ENCODE measurements around the gene APH1B. TPM values are rescaled to one million over a fixed set of nuclear protein-coding genes. Genes with fewer than 3 reads are reported as not detected.
A peak's percentile ranks its signal among the peaks of the same experiment; 100 is the strongest.

Gene APH1B
- total and polyA plus RNA-seq, 9 of the 15 experiments (the other 6 are each of a cell fraction or from before 2014, with no cell fraction given): 5.1 to 9.7 (median 7.0) TPM

DNA sequence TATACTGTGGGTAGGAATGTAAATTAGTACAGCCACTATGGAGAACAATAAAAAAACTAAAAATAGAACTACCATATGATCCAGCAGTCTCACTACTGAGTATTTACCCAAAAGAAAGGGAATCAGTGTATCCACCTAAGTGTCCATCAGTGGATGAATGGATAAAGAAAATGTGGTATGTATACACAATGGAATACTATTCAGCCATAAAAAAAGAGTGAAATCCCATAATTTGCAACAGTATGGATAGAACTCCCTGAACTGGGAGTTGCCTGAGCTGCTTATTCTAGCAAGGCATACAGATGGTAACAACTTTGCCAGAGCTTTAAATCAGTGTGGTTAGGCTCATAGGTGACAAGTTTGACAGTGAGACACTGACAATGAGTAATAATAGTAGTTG is 16.1 kb upstream of the APH1B start:
- FAIRE-seq (no peak), ATAC-seq (no peak), DNase-seq (ENCODE audit: extremely low read depth in 1 of 4, low spot score in 3 of 4) (no peak)
- Histone ChIP-seq H3K4me2 (ENCODE audit: insufficient read depth, low read length) (no peak overlapping the region), H3K27me3 (ENCODE audit: control insufficient read depth in 2 of 2, insufficient read depth in 2 of 2, low read length in 2 of 2) (no peaks in the 10 kb centered on the region), H2AFZ (ENCODE audit: low read depth, low read length) (no peak overlapping the region), H4K20me1 (replicated peaks; ENCODE audit: control insufficient read depth, insufficient read depth, low read length) (no peaks in the 10 kb centered on the region), H3K9ac (ENCODE audit: insufficient read depth in 1 of 2, low read depth in 2 of 2, low read length in 2 of 2) (no peak overlapping the region), H3K79me2 (ENCODE audit: control insufficient read depth, insufficient read depth, low read length) (no peaks in the 10 kb centered on the region), H3K4me1 (replicated peaks in 1 of 2; ENCODE audit: control insufficient read depth in 2 of 2, insufficient read depth in 2 of 2, low read length in 2 of 2) (no peaks in the 10 kb centered on the region), H3K9me3 (replicated peaks; ENCODE audit: control insufficient read depth, insufficient read depth, low read depth, low read length) (no peaks in the 10 kb centered on the region), H3K4me3 (no peak overlapping the region), H3K9me1 (ENCODE audit: control insufficient read depth, insufficient read depth, low read length) (no peaks in the 10 kb centered on the region), H3K27ac (ENCODE audit: extremely low read depth, low read depth, low read length) (no peak overlapping the region), H3K36me3 (ENCODE audit: control insufficient read depth, insufficient read depth, low read length) (peaks cover 66% of the 10 kb centered on the region)
- intact Hi-C loops (cut with micrococcal nuclease) (no loop called here), in situ Hi-C loops (cut with MboI) (no loop called here)
- ChIA-PET CTCF (ENCODE audit: low intra/inter-chr PET ratio) (no interaction called here), POLR2A (interaction anchor here (0.6 to 0.9 kb wide), 2 partner anchors 13 to 15 kb away, joined by 3 read pairs; no protein-coding TSS in a partner anchor)
- BruUV-seq (replicated peaks): no TSS peak
- no peak for TF ChIP-seq RFX1 (IDR thresholded peaks at IDR 0.05)
- peak; percentile 34 for TF ChIP-seq ZNF146 (CRISPR knock-in tag; IDR thresholded peaks at IDR 0.05; ENCODE audit: unreplicated experiment)
- no peak for TF ChIP-seq ZKSCAN3 (CRISPR knock-in tag; IDR thresholded peaks at IDR 0.05)

DNA sequence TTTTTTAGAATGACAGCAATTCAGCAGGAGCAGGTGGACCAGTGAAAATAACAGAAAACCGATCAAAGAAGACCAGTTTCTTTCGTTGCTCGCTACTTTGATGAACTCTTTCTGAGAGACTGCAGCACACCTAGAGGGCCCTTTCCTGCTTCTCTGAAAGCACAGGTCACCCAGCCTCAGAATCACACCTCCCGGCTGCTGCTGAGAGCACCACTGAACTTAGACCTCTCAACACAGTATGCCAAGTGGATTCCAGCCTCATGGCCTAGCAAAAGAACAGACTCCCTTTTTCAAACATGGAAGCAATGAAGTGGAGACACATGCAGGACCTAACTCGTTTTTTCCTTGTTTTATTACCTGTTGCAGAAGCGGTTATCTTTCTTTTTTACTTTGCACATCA is 13.9 kb upstream of the APH1B start:
- no peak overlapping the region for H3K4me2 ChIP-seq (ENCODE audit: insufficient read depth, low read length)
- FAIRE-seq: no peak
- no peak overlapping the region for H3K27ac ChIP-seq (ENCODE audit: extremely low read depth, low read depth, low read length)
- H3K79me2 ChIP-seq (ENCODE audit: control insufficient read depth, insufficient read depth, low read length): no peaks in the 10 kb centered on the region
- H3K9me1 ChIP-seq (ENCODE audit: control insufficient read depth, insufficient read depth, low read length): no peaks in the 10 kb centered on the region
- no peaks in the 10 kb centered on the region for H3K4me1 ChIP-seq (replicated peaks in 1 of 2; ENCODE audit: control insufficient read depth in 2 of 2, insufficient read depth in 2 of 2, low read length in 2 of 2)
- H4K20me1 ChIP-seq (replicated peaks; ENCODE audit: control insufficient read depth, insufficient read depth, low read length): no peaks in the 10 kb centered on the region
- ChIA-PET POLR2A (no interaction called here), CTCF (ENCODE audit: low intra/inter-chr PET ratio) (no interaction called here)
- 81% methylated on average over 6 of the region's 6 CpGs for WGBS (ENCODE audit: insufficient coverage, low coverage, missing lambda C conversion rate)
- H3K9me3 ChIP-seq (replicated peaks; ENCODE audit: control insufficient read depth, insufficient read depth, low read depth, low read length): no peaks in the 10 kb centered on the region
- ATAC-seq: no peak
- no peak overlapping the region for H2AFZ ChIP-seq (ENCODE audit: low read depth, low read length)
- in situ Hi-C loops (cut with MboI) (no loop called here), intact Hi-C loops (cut with micrococcal nuclease) (no loop called here)
- BruUV-seq (replicated peaks): no TSS peak
- DNase-seq (ENCODE audit: extremely low read depth in 1 of 4, low spot score in 3 of 4): no peak
- H3K4me3 ChIP-seq: no peak overlapping the region
- no peaks in the 10 kb centered on the region for H3K27me3 ChIP-seq (ENCODE audit: control insufficient read depth in 2 of 2, insufficient read depth in 2 of 2, low read length in 2 of 2)
- peaks cover 52% of the 10 kb centered on the region for H3K36me3 ChIP-seq (ENCODE audit: control insufficient read depth, insufficient read depth, low read length)
- H3K9ac ChIP-seq (ENCODE audit: insufficient read depth in 1 of 2, low read depth in 2 of 2, low read length in 2 of 2): no peak overlapping the region
- TF ChIP-seq ZNF668 (CRISPR knock-in tag; IDR thresholded peaks at IDR 0.05) (no peak), ZFP30 (CRISPR knock-in tag; IDR thresholded peaks at IDR 0.05; ENCODE audit: borderline replicate concordance) (no peak), SMARCC2 (IDR thresholded peaks at IDR 0.05; ENCODE audit: low read depth) (no peak), ZKSCAN3 (CRISPR knock-in tag; IDR thresholded peaks at IDR 0.05) (no peak), CCAR2 (IDR thresholded peaks at IDR 0.05; ENCODE audit: low read depth, low read length) (no peak), ATF1 (CRISPR knock-in tag; IDR thresholded peaks at IDR 0.05) (no peak), ATF1 (tag; IDR thresholded peaks at IDR 0.05) (no peak), KLF6 (CRISPR knock-in tag; IDR thresholded peaks at IDR 0.05; ENCODE audit: borderline replicate concordance) (no peak), CHCHD3 (CRISPR knock-in tag; IDR thresholded peaks at IDR 0.05) (no peak), FOXM1 (IDR thresholded peaks at IDR 0.05; ENCODE audit: low read depth) (no peak), FOXM1 (CRISPR knock-in tag; IDR thresholded peaks at IDR 0.05; ENCODE audit: low read depth) (no peak), MCM7 (IDR thresholded peaks at IDR 0.05) (no peak)
- TF ChIP-seq, protein P1, sequence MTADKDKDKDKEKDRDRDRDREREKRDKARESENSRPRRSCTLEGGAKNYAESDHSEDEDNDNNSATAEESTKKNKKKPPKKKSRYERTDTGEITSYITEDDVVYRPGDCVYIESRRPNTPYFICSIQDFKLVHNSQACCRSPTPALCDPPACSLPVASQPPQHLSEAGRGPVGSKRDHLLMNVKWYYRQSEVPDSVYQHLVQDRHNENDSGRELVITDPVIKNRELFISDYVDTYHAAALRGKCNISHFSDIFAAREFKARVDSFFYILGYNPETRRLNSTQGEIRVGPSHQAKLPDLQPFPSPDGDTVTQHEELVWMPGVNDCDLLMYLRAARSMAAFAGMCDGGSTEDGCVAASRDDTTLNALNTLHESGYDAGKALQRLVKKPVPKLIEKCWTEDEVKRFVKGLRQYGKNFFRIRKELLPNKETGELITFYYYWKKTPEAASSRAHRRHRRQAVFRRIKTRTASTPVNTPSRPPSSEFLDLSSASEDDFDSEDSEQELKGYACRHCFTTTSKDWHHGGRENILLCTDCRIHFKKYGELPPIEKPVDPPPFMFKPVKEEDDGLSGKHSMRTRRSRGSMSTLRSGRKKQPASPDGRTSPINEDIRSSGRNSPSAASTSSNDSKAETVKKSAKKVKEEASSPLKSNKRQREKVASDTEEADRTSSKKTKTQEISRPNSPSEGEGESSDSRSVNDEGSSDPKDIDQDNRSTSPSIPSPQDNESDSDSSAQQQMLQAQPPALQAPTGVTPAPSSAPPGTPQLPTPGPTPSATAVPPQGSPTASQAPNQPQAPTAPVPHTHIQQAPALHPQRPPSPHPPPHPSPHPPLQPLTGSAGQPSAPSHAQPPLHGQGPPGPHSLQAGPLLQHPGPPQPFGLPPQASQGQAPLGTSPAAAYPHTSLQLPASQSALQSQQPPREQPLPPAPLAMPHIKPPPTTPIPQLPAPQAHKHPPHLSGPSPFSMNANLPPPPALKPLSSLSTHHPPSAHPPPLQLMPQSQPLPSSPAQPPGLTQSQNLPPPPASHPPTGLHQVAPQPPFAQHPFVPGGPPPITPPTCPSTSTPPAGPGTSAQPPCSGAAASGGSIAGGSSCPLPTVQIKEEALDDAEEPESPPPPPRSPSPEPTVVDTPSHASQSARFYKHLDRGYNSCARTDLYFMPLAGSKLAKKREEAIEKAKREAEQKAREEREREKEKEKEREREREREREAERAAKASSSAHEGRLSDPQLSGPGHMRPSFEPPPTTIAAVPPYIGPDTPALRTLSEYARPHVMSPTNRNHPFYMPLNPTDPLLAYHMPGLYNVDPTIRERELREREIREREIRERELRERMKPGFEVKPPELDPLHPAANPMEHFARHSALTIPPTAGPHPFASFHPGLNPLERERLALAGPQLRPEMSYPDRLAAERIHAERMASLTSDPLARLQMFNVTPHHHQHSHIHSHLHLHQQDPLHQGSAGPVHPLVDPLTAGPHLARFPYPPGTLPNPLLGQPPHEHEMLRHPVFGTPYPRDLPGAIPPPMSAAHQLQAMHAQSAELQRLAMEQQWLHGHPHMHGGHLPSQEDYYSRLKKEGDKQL (CRISPR knock-in tag; IDR thresholded peaks at IDR 0.05; ENCODE audit: borderline replicate concordance): no peak
